ENCODE results near the gene CDH2.

DNA sequence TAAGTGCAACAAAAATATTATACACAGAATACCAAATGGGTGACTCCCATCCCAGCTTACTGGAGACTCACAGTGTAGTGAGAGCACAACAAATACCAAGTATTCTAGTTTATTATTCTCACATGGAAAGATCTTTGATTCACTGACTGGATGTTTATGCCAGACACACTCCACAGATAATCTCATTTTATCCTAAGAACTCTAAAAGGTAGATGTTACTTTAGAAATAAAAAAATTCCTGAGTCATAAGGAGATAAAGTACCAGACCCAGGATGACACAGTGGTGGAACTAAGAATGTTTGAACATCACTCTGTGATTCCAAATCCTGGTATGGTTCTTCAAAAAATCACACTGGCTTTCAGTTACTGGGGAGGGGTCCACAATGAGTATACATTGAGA, 136.2 kb downstream of the CDH2 start:
- TF ChIP-seq, protein P1, sequence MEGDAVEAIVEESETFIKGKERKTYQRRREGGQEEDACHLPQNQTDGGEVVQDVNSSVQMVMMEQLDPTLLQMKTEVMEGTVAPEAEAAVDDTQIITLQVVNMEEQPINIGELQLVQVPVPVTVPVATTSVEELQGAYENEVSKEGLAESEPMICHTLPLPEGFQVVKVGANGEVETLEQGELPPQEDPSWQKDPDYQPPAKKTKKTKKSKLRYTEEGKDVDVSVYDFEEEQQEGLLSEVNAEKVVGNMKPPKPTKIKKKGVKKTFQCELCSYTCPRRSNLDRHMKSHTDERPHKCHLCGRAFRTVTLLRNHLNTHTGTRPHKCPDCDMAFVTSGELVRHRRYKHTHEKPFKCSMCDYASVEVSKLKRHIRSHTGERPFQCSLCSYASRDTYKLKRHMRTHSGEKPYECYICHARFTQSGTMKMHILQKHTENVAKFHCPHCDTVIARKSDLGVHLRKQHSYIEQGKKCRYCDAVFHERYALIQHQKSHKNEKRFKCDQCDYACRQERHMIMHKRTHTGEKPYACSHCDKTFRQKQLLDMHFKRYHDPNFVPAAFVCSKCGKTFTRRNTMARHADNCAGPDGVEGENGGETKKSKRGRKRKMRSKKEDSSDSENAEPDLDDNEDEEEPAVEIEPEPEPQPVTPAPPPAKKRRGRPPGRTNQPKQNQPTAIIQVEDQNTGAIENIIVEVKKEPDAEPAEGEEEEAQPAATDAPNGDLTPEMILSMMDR (conservative IDR thresholded peaks at IDR 0.05; ENCODE audit: low read depth in 2 of 2) = no peak
- TF ChIP-seq POLR2AphosphoS5 (IDR thresholded peaks at IDR 0.05; ENCODE audit: low read depth) = no peak
- TF ChIP-seq EZH2 (IDR thresholded peaks at IDR 0.05; ENCODE audit: low read depth, unreplicated experiment) = no peak
- no peak for TF ChIP-seq JUNB (IDR thresholded peaks at IDR 0.05; ENCODE audit: unreplicated experiment)
- TF ChIP-seq, protein P2, sequence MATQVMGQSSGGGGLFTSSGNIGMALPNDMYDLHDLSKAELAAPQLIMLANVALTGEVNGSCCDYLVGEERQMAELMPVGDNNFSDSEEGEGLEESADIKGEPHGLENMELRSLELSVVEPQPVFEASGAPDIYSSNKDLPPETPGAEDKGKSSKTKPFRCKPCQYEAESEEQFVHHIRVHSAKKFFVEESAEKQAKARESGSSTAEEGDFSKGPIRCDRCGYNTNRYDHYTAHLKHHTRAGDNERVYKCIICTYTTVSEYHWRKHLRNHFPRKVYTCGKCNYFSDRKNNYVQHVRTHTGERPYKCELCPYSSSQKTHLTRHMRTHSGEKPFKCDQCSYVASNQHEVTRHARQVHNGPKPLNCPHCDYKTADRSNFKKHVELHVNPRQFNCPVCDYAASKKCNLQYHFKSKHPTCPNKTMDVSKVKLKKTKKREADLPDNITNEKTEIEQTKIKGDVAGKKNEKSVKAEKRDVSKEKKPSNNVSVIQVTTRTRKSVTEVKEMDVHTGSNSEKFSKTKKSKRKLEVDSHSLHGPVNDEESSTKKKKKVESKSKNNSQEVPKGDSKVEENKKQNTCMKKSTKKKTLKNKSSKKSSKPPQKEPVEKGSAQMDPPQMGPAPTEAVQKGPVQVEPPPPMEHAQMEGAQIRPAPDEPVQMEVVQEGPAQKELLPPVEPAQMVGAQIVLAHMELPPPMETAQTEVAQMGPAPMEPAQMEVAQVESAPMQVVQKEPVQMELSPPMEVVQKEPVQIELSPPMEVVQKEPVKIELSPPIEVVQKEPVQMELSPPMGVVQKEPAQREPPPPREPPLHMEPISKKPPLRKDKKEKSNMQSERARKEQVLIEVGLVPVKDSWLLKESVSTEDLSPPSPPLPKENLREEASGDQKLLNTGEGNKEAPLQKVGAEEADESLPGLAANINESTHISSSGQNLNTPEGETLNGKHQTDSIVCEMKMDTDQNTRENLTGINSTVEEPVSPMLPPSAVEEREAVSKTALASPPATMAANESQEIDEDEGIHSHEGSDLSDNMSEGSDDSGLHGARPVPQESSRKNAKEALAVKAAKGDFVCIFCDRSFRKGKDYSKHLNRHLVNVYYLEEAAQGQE (IDR thresholded peaks at IDR 0.05; ENCODE audit: unreplicated experiment) = no peak
- TF ChIP-seq, protein P3, sequence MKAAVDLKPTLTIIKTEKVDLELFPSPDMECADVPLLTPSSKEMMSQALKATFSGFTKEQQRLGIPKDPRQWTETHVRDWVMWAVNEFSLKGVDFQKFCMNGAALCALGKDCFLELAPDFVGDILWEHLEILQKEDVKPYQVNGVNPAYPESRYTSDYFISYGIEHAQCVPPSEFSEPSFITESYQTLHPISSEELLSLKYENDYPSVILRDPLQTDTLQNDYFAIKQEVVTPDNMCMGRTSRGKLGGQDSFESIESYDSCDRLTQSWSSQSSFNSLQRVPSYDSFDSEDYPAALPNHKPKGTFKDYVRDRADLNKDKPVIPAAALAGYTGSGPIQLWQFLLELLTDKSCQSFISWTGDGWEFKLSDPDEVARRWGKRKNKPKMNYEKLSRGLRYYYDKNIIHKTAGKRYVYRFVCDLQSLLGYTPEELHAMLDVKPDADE (IDR thresholded peaks at IDR 0.05) = no peak
- TF ChIP-seq CREB1 (CRISPR knock-in tag; IDR thresholded peaks at IDR 0.05; ENCODE audit: low read depth) = no peak
- no peak for TF ChIP-seq EZH2phosphoT487 (IDR thresholded peaks at IDR 0.05; ENCODE audit: unreplicated experiment)
- no peak for TF ChIP-seq STAT1 (IDR thresholded peaks at IDR 0.05; ENCODE audit: unreplicated experiment)
